Effector memory CD4-positive, alpha-beta T cell (primary cell): Measurements from ENCODE around the gene PLBD1.

Experiments
- DNase-seq, 3 donors: peaks; one replicate each; pipeline ENCODE4 v3.0.0-alpha.2; 2020
- H3K27ac ChIP-seq: 2 replicates; pipeline ENCODE4 v1.7.0; 2013; ENCODE audit warnings: mild to moderate bottlenecking, low read length, moderate library complexity; ENCODE audit not compliant: insufficient read depth, poor library complexity, severe bottlenecking
- H3K27me3 ChIP-seq: replicated peaks from 2 replicates; pipeline ENCODE4 v1.7.0; 2013; ENCODE audit warnings: mild to moderate bottlenecking, low read length; ENCODE audit not compliant: insufficient read depth, control insufficient read depth, poor library complexity, severe bottlenecking
- H3K36me3 ChIP-seq: 2 replicates; pipeline ENCODE4 v1.7.0; 2013; ENCODE audit warnings: mild to moderate bottlenecking, low read length, moderate library complexity; ENCODE audit not compliant: control insufficient read depth, insufficient read depth
- H3K4me1 ChIP-seq: 2 replicates; pipeline ENCODE4 v1.7.0; 2013; ENCODE audit warnings: low read length, mild to moderate bottlenecking; ENCODE audit not compliant: control insufficient read depth, insufficient read depth, poor library complexity, severe bottlenecking
- H3K4me3 ChIP-seq: 2 replicates; pipeline ENCODE4 v1.7.0; 2013; ENCODE audit warnings: low read length, low read depth, mild to moderate bottlenecking; ENCODE audit not compliant: insufficient read depth, poor library complexity, severe bottlenecking
- H3K9me3 ChIP-seq: 2 replicates; pipeline ENCODE4 v1.7.0; 2013; ENCODE audit warnings: mild to moderate bottlenecking, low read length, moderate library complexity; ENCODE audit not compliant: control insufficient read depth
- total RNA-seq, 3 donors: gene quantifications; one replicate each; lab custom pipeline; 2026; lab: John Stamatoyannopoulos, UW

Gene PLBD1, protein sequence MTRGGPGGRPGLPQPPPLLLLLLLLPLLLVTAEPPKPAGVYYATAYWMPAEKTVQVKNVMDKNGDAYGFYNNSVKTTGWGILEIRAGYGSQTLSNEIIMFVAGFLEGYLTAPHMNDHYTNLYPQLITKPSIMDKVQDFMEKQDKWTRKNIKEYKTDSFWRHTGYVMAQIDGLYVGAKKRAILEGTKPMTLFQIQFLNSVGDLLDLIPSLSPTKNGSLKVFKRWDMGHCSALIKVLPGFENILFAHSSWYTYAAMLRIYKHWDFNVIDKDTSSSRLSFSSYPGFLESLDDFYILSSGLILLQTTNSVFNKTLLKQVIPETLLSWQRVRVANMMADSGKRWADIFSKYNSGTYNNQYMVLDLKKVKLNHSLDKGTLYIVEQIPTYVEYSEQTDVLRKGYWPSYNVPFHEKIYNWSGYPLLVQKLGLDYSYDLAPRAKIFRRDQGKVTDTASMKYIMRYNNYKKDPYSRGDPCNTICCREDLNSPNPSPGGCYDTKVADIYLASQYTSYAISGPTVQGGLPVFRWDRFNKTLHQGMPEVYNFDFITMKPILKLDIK
- total RNA-seq = 0 to 2.1 (median 0.17) reads per million in 3 donors

DNA sequence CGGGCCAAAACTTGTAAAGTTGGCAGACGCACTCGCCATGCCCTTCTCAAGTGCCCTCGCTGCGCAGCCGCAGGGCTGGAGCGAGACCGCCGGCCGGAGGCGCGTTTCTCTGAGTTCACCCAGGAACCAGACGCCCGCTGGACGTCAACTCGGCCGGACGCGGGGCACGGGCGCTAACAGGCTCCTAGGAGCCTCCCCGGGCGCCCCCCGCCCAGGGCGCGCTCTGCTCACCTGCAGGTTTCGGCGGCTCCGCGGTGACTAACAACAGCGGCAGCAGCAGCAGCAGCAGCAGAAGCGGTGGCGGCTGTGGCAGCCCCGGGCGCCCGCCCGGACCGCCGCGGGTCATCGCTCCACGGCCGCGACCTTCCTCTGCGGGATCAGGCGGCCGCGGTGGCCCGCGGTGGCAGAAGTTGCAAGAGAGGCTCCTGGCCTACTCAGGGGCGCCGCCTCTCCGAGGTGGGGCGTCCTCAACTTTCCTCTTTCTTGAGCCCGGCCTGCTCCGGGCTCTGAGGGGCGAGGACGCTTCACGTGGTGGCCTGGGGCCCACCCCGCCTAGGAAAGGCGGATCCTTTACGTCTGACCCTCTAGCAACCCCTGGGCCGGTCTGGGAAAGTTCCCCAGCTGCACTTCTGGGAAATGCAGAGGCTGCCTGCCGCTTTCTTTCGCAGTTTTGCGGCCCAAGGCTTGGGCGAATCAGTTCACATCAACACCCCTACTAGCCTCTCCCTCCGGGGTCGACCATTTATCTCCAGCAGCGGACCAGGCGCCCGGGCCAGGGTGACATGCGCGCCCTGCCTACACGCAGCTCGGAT is at the start of gene PLBD1:
Gene PLBD1 (minus strand): TSS at position 533 of the 812 bp plus-strand sequence. CDS start 187 bp downstream, at position 346.
- Histone ChIP-seq H3K27me3 (peaks cover 5% of the 10 kb centered on the region), H3K27ac (no peak within 1 kb of the TSS), H3K36me3 (no peaks in the 10 kb centered on the region), H3K9me3 (no peaks in the 10 kb centered on the region), H3K4me1 (peaks cover 5% of the 10 kb centered on the region), H3K4me3 (no peak within 1 kb of the TSS)
- DNase-seq = no peak

DNA sequence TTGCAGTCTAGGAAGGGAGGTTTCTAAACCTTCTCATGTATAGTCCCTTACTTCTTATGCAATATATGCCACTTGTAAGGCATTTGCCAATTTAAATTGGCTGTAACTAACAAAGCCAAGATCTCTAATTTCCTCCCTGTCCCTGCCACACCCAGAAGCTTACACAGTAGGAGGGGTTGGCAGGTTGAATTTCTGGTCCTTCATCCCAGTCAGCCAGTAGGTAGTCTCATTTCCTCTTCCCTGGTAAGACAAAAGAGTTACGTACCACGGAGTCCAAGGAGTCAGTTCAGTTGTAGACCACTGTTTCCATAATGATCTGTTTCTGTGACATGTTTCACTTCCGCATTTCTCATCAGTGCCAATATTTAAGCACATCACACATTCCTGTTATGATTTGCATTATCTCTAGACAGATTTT is 47.0 kb upstream of the PLBD1 start:
- Histone ChIP-seq H3K4me3 (no peak overlapping the region), H3K9me3 (peaks cover 11% of the 10 kb centered on the region), H3K27me3 (no peaks in the 10 kb centered on the region), H3K36me3 (no peaks in the 10 kb centered on the region), H3K27ac (no peak overlapping the region), H3K4me1 (no peaks in the 10 kb centered on the region)
- DNase-seq = no peak

DNA sequence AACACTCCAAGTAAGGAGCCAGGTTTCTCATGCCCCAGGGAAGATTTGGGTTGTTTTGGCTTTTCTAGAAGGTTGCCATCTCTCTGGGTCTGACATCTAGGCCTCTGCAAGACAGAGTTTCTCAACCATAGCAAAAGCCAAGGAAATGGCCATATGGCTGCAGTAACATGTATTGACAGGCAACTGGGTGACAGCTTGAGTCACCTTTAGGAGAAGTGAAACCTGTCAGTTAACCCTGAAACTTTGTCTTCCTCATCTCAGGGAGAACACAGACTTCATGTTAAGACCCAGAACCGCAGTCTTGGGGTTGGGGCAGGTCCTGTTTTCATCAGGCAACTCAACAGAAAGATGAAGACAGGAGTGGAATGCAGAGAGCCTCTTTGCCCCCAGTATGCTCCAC is 46.0 kb upstream of the PLBD1 start:
- H3K27ac ChIP-seq = no peak overlapping the region
- DNase-seq = no peak

DNA sequence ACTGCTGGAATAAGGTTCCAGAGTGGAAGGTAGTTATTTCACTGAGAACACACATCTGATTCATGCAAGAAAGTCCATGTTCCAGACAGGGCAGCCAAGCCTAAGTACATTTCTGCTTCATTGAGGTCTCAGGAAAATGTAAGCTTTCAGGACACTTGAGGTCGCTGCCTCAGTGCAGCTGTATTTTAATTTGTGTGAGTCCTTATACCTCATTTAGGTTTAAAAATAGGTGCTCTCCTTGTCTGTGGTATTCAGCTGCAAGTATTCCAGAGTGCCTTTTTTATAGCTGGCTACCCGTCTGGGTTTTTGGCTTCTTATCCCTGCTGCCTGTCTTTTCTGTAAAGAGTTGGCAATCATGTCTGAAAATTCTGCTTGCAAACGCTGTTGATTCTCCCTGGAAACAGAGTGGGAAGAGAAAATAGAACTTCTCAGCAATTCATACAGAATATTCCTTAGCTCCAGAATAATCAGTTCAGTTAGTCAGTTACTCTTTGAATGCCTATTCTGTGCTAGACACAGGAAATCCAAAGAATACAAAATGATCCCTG is 45.3 kb upstream of the PLBD1 start:
- H3K9me3 ChIP-seq = peaks cover 11% of the 10 kb centered on the region
- no peaks in the 10 kb centered on the region for H3K27me3 ChIP-seq
- no peak for DNase-seq
- no peak overlapping the region for H3K27ac ChIP-seq
- no peak overlapping the region for H3K4me3 ChIP-seq
- no peaks in the 10 kb centered on the region for H3K36me3 ChIP-seq
- no peaks in the 10 kb centered on the region for H3K4me1 ChIP-seq

More for the DNA sequence above, 46.0 kb upstream of the PLBD1 start:
- H3K27me3 ChIP-seq = no peaks in the 10 kb centered on the region
- H3K36me3 ChIP-seq = no peaks in the 10 kb centered on the region
- no peaks in the 10 kb centered on the region for H3K4me1 ChIP-seq
- H3K9me3 ChIP-seq = peaks cover 11% of the 10 kb centered on the region
- no peak overlapping the region for H3K4me3 ChIP-seq

DNA sequence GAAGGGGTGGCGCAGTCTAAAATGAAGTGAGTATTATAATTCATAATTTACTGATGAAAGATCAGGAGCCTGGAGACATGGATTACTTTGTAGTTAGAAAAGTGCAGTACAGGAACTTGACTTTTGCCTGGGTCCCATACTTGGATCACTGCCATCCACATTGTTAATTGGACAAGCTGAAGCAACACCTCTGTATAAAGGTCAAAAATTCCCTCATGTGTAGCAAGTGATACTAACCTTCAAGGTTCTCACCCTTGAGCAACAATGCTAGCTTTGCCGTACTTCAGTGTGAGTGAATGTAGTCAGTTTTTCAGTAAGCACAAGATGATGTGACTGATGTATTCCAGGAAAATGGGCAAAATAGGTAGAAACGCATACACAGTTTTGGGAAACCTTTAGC is 44.6 kb upstream of the PLBD1 start:
- Histone ChIP-seq H3K4me3 (no peak overlapping the region), H3K27me3 (no peaks in the 10 kb centered on the region), H3K36me3 (no peaks in the 10 kb centered on the region), H3K4me1 (no peaks in the 10 kb centered on the region), H3K27ac (no peak overlapping the region), H3K9me3 (peaks cover 11% of the 10 kb centered on the region)
- no peak for DNase-seq

DNA sequence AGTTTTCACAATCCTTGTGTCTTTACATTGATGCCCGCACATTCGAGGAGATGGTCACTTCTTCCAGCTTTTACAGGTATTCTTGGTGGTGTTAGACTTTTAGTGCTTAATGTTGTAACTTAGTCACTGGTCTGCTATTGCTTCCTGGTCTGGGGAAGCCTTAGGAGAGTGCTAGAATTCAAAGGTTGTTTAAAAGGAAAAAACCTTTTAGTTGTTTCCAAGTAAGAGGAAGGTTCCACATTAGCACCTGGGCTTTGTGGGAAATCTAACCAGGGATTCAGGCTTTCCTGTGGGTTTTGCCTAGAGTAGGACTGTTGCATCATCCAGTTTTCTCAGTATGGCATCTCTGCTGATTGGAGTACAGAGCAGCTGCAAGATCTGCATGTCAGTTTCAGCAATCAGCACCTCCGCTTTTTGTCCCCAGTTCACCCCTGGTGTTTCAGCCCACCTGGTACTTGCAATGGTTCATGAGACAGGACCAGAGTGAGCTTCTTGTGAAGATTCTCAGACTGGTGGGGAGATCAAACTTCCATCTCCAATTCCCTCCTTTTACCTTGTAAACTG is 44.0 kb upstream of the PLBD1 start:
- H3K4me1 ChIP-seq = no peaks in the 10 kb centered on the region
- peaks cover 11% of the 10 kb centered on the region for H3K9me3 ChIP-seq
- H3K4me3 ChIP-seq = no peak overlapping the region
- no peak overlapping the region for H3K27ac ChIP-seq
- no peaks in the 10 kb centered on the region for H3K27me3 ChIP-seq
- no peaks in the 10 kb centered on the region for H3K36me3 ChIP-seq
- no peak for DNase-seq

DNA sequence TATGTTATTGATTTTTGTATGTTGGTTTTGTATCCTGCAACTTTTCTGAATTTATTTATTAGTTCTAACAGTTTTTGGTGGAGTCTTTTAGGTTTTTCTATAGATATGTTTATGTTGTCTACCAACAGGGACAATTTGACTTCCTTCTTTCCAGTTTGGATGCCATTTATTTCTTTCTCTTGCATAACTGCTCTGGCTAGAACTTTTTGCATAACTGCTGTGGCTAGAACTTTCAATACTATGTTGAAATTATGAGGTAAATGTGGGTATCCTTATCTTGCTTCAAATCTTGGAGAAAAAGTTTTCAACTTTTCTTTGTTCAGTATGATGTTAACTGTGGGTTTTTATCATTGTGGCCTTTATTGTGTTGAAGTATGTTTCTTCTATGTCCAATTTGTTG is 39.9 kb upstream of the PLBD1 start:
- DNase-seq = no peak
- Histone ChIP-seq H3K9me3 (peaks cover 11% of the 10 kb centered on the region), H3K36me3 (no peaks in the 10 kb centered on the region), H3K4me1 (no peaks in the 10 kb centered on the region), H3K27me3 (no peaks in the 10 kb centered on the region), H3K27ac (no peak overlapping the region), H3K4me3 (no peak overlapping the region)

DNA sequence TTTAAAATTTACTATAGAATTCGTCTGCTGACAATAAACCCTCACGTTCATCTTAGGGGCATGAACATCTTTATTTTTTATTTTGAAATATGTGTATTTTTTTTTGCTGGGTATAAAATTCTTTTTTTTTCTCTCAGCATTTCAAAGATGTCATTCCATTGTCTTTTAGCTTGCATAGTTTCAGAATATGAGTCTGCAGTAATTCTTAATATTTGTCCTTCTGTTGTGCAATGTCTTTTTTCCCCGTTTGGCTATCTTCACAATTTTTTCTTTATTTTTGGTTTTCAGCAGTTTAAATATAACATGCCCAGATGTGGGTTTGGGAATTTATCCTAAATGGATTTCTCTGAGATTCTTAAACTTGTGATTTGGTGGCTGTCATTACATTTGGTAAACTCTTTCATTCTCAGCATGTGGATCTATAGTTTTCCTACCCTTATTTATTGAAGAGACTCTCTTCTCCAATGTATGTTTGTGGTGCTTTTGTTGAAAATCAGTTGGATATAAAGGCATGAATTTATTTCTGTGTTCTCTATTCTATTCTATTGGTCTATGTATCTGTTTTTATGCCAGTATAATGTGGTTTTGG is 37.8 kb upstream of the PLBD1 start:
- Histone ChIP-seq H3K4me1 (no peaks in the 10 kb centered on the region), H3K27ac (no peak overlapping the region), H3K27me3 (no peaks in the 10 kb centered on the region), H3K4me3 (no peak overlapping the region), H3K36me3 (no peaks in the 10 kb centered on the region), H3K9me3 (peaks cover under 1% of the 10 kb centered on the region)
- no peak for DNase-seq

DNA sequence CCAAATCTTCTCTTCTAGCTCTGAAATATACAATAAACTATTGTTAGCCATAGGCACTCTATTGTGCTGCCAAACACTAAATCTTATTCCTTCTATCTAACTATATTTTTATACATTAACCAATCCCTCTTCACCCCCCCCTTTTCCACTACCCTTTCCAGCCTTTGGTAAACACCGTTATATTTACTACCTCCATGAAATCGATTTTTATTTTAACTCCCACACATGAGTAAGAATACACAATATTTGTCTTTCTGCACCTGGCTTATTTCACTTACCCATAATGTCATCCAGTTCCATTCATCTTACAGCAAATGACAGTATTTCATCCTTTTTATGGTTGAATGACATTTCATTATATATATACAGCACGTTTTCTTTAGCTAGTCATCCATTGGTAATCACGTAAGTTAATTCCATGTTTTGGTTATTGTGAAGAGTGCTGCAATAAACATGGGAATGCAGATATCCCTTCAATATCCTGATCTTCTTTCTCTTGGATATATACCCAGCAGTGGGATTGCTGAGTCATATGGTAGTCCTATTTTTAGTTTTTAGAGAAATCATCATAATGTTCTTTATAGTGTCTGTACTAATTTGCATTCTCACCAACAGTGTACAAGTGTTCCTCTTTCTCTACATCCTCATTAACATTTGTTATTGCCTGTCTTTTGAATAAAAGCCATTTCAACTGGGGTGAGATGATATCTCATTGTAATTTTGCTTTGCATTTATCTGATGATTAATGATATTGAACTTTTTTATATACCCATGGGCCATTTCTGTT is 34.2 kb upstream of the PLBD1 start:
- no peaks in the 10 kb centered on the region for H3K4me1 ChIP-seq
- H3K9me3 ChIP-seq = no peaks in the 10 kb centered on the region
- H3K4me3 ChIP-seq = no peak overlapping the region
- no peak overlapping the region for H3K27ac ChIP-seq
- H3K27me3 ChIP-seq = no peaks in the 10 kb centered on the region
- no peaks in the 10 kb centered on the region for H3K36me3 ChIP-seq
- no peak for DNase-seq
